Panc1 (cell line): ENCODE results near the gene RNF39. TPM values are rescaled to one million over a fixed set of nuclear protein-coding genes. Genes with fewer than 3 reads are reported as not detected.
"Not testable (repeated sequence)": the region's sequence is repeated elsewhere in the genome, so short reads cannot be mapped to it uniquely, and the experiment has no call there.

Experiments
- ATAC-seq: fragments of 200-7000 bp; cut with Tn5 transposase; 2 replicates; pipeline ENCODE4 v1.9.1; 2020; ENCODE audit warnings: mild to moderate bottlenecking, moderate library complexity
- BruUV-seq: library from RNA; stranded (reverse); fragments of 400-500 nt; replicated peaks from 2 replicates; lab custom pipeline; 2021; lab: Mats Ljungman, UMichigan
- CTCF ChIA-PET: fragments of 300-600 bp; sonication (Branson Sonifier 250); formaldehyde crosslinking; loops from one replicate; lab custom pipeline; 2022; ENCODE audit warnings: antibody characterized with exemption; lab: Charles Lee
- POLR2A ChIA-PET: fragments of 300-600 bp; sonication (Branson Sonifier 250); formaldehyde crosslinking; loops from one replicate; lab custom pipeline; 2022; ENCODE audit warnings: antibody characterized with exemption; lab: Charles Lee
- DNase-seq: peaks from one replicate; pipeline ENCODE4 v3.0.0-alpha.2; 2010; ENCODE audit warnings: low read depth, low spot score
- H3K27ac ChIP-seq: 2 replicates; pipeline ENCODE4 v1.5.1; 2011; ENCODE audit warnings: mild to moderate bottlenecking, low read length, inconsistent platforms
- H3K27me3 ChIP-seq: fragments of 200-500 bp; sonication (Bioruptor generic); 2 replicates; pipeline ENCODE4 v1.6.0; 2014; ENCODE audit warnings: low read length, inconsistent platforms; ENCODE audit not compliant: control insufficient read depth, insufficient read depth
- H3K36me3 ChIP-seq: fragments of 200-500 bp; sonication (Bioruptor generic); 2 replicates; pipeline ENCODE4 v1.5.1; 2014; ENCODE audit warnings: inconsistent platforms, mild to moderate bottlenecking, low read length, moderate library complexity; ENCODE audit not compliant: control insufficient read depth, insufficient read depth
- H3K4me1 ChIP-seq: 2 replicates; pipeline ENCODE4 v1.5.1; 2011; ENCODE audit warnings: inconsistent platforms, mild to moderate bottlenecking, low read length, moderate library complexity; ENCODE audit not compliant: control insufficient read depth, insufficient read depth
- H3K4me3 ChIP-seq, 2 experiments: 2 replicates each; pipeline ENCODE4 v1.5.1; 2011 to 2012; ENCODE audit warnings: low read depth in 2 of 2, low read length in 2 of 2, mild to moderate bottlenecking in 2 of 2, inconsistent platforms in 1 of 2, moderate library complexity in 1 of 2
- H3K9me3 ChIP-seq: fragments of 200-500 bp; sonication (Bioruptor generic); 2 replicates; pipeline ENCODE4 v1.5.1; 2014; ENCODE audit warnings: low read depth, mild to moderate bottlenecking, inconsistent platforms, low read length, moderate library complexity; ENCODE audit not compliant: control insufficient read depth, insufficient read depth
- CTCF ChIP-seq: fragments of 450-650 bp; IDR thresholded peaks from 2 replicates; pipeline ENCODE4 v1.5.1; 2017; ENCODE audit warnings: mild to moderate bottlenecking
- POLR2AphosphoS5 ChIP-seq: IDR thresholded peaks from 2 replicates; pipeline ENCODE4 v1.6.1; 2012; ENCODE audit warnings: mild to moderate bottlenecking, low read depth, low read length, moderate library complexity
- SIN3A ChIP-seq: IDR thresholded peaks from 2 replicates; pipeline ENCODE4 v1.6.1; 2012; ENCODE audit warnings: low read depth, mild to moderate bottlenecking, low read length, moderate library complexity, borderline replicate concordance; ENCODE audit not compliant: insufficient read depth
- TCF7L2 ChIP-seq: IDR thresholded peaks from 2 replicates; pipeline ENCODE4 v1.6.1; 2011; ENCODE audit warnings: mild to moderate bottlenecking, low read depth, low read length, inconsistent platforms
- in situ Hi-C: cut with HindIII; loops from 2 replicates; pipeline ENCODE4 v1.10.0; 2016; ENCODE audit warnings: low sequenced_read_pairs, low pct_unique_long_range_greater_than_20kb
- intact Hi-C: fragments of 100-400 bp; cut with micrococcal nuclease; formaldehyde crosslinking; loops from one replicate; pipeline ENCODE4 v1.10.0; 2022; ENCODE audit not compliant: unreplicated experiment
- total RNA-seq: library from RNA; stranded (reverse); gene quantifications from one replicate; pipeline ENCODE4 v1.2.1, GENCODE V29; 2021; ENCODE audit not compliant: unreplicated experiment
- TF ChIP-seq, protein P1 (sequence below), 2 experiments: IDR thresholded peaks; 2 replicates each; pipeline ENCODE4 v1.6.1; 2011 to 2012; ENCODE audit warnings: low read depth in 2 of 2, control low read depth in 1 of 2, low read length in 1 of 2, mild to moderate bottlenecking in 1 of 2, moderate library complexity in 1 of 2; ENCODE audit not compliant: insufficient read depth in 1 of 2

The RNF39 gene
- total RNA-seq, 1 experiment from 2014 or later: not detected

DNA sequence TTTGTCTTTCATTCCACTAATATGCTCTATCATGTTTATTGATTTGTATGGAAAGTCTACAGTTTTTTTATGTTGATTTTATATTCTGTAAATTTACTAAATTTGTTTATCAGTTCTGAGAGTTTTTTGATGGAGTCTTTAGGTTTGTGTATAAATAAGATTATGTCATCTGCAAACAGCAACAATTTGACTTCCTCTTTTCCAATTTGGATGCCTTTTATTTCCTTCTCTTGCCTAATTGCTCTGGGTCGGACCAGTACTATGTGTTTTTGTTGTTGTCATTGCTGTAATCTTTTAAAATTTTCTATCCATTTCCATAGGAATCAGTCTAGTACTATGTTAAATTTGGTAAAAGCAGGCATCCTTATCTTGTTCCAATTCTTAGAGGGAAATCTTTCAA lies 46.0 kb downstream of the RNF39 start:
- DNase-seq (no peak), ATAC-seq (no peak)
- Histone ChIP-seq H3K27ac (no peak overlapping the region), H3K4me1 (no peaks in the 10 kb centered on the region), H3K4me3 (no peak overlapping the region), H3K9me3 (no peaks in the 10 kb centered on the region), H3K36me3 (no peaks in the 10 kb centered on the region), H3K27me3 (no peaks in the 10 kb centered on the region)
- TF ChIP-seq SIN3A (no peak), POLR2AphosphoS5 (no peak), CTCF (no peak), TCF7L2 (no peak)
- TF ChIP-seq, protein P1, sequence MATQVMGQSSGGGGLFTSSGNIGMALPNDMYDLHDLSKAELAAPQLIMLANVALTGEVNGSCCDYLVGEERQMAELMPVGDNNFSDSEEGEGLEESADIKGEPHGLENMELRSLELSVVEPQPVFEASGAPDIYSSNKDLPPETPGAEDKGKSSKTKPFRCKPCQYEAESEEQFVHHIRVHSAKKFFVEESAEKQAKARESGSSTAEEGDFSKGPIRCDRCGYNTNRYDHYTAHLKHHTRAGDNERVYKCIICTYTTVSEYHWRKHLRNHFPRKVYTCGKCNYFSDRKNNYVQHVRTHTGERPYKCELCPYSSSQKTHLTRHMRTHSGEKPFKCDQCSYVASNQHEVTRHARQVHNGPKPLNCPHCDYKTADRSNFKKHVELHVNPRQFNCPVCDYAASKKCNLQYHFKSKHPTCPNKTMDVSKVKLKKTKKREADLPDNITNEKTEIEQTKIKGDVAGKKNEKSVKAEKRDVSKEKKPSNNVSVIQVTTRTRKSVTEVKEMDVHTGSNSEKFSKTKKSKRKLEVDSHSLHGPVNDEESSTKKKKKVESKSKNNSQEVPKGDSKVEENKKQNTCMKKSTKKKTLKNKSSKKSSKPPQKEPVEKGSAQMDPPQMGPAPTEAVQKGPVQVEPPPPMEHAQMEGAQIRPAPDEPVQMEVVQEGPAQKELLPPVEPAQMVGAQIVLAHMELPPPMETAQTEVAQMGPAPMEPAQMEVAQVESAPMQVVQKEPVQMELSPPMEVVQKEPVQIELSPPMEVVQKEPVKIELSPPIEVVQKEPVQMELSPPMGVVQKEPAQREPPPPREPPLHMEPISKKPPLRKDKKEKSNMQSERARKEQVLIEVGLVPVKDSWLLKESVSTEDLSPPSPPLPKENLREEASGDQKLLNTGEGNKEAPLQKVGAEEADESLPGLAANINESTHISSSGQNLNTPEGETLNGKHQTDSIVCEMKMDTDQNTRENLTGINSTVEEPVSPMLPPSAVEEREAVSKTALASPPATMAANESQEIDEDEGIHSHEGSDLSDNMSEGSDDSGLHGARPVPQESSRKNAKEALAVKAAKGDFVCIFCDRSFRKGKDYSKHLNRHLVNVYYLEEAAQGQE (IDR thresholded peaks at IDR 0.05; ENCODE audit: insufficient read depth in 1 of 2, low read depth in 2 of 2, low read length in 1 of 2): no peak
- intact Hi-C loops (no loop called here), in situ Hi-C loops (no loop called here)
- ChIA-PET CTCF (no interaction called here), POLR2A (no interaction called here)
- no TSS peak for BruUV-seq

- TF ChIP-seq, protein P1 (IDR thresholded peaks at IDR 0.05; ENCODE audit: insufficient read depth in 1 of 2, low read depth in 2 of 2, low read length in 1 of 2): no peak
- Histone ChIP-seq H3K4me1 (no peaks in the 10 kb centered on the region), H3K27me3 (no peaks in the 10 kb centered on the region), H3K9me3 (no peaks in the 10 kb centered on the region), H3K27ac (no peak overlapping the region), H3K4me3 (no peak overlapping the region), H3K36me3 (no peaks in the 10 kb centered on the region)
- POLR2A ChIA-PET: interaction anchor here (0.6 kb wide), 1 partner anchor 516 kb away, joined by 4 read pairs; no protein-coding TSS in a partner anchor
- in situ Hi-C loops: no loop called here
- DNase-seq: no peak
- CTCF ChIA-PET: interaction anchor here (0.6 to 0.8 kb wide), 2 partner anchors 12 to 78 kb away, joined by 3 read pairs; no protein-coding TSS in a partner anchor
- no peak for ATAC-seq
- intact Hi-C loops: no loop called here
- no TSS peak for BruUV-seq
Observed at GRCh38 chr6:30025186-30025585, 50.4 kb downstream of the RNF39 start.

- CTCF ChIA-PET, H3K4me1 ChIP-seq, H3K27ac ChIP-seq, H3K36me3 ChIP-seq, POLR2A ChIA-PET, H3K27me3 ChIP-seq, DNase-seq, in situ Hi-C loops, H3K9me3 ChIP-seq, intact Hi-C loops, BruUV-seq, ATAC-seq, H3K4me3 ChIP-seq: not testable (repeated sequence)
Observed at GRCh38 chr6:30022712-30023111, 52.9 kb downstream of the RNF39 start.
